Adipocyte (in vitro differentiated cells): ENCODE results near the gene UQCC2.
A peak's percentile ranks its signal among the peaks of the same experiment; 100 is the strongest.

ENCODE experiments used
- DNase-seq: peaks from one replicate; pipeline ENCODE4 v3.0.0-alpha.2; 2015; ENCODE audit warnings: low read depth
- H3K27me3 ChIP-seq: replicated peaks from 2 replicates; pipeline ENCODE4 v1.7.0; 2013; ENCODE audit warnings: mild to moderate bottlenecking, low read length, moderate library complexity; ENCODE audit not compliant: control insufficient read depth, insufficient read depth
- H3K36me3 ChIP-seq: 2 replicates; pipeline ENCODE4 v1.7.0; 2013; ENCODE audit warnings: low read length, mild to moderate bottlenecking, moderate library complexity; ENCODE audit not compliant: control insufficient read depth, insufficient read depth, severe bottlenecking
- H3K4me1 ChIP-seq: 2 replicates; pipeline ENCODE4 v1.7.0; 2013; ENCODE audit warnings: mild to moderate bottlenecking, low read length, moderate library complexity; ENCODE audit not compliant: control insufficient read depth, insufficient read depth
- H3K4me3 ChIP-seq: 2 replicates; pipeline ENCODE4 v1.7.0; 2013; ENCODE audit warnings: mild to moderate bottlenecking, low read length, moderate library complexity
- H3K9ac ChIP-seq: 2 replicates; pipeline ENCODE4 v1.7.0; 2013; ENCODE audit warnings: mild to moderate bottlenecking, low read length, moderate library complexity
- H3K9me3 ChIP-seq: 2 replicates; pipeline ENCODE4 v1.7.0; 2013; ENCODE audit warnings: mild to moderate bottlenecking, low read length, moderate library complexity; ENCODE audit not compliant: control insufficient read depth

UQCC2 gene

DNA sequence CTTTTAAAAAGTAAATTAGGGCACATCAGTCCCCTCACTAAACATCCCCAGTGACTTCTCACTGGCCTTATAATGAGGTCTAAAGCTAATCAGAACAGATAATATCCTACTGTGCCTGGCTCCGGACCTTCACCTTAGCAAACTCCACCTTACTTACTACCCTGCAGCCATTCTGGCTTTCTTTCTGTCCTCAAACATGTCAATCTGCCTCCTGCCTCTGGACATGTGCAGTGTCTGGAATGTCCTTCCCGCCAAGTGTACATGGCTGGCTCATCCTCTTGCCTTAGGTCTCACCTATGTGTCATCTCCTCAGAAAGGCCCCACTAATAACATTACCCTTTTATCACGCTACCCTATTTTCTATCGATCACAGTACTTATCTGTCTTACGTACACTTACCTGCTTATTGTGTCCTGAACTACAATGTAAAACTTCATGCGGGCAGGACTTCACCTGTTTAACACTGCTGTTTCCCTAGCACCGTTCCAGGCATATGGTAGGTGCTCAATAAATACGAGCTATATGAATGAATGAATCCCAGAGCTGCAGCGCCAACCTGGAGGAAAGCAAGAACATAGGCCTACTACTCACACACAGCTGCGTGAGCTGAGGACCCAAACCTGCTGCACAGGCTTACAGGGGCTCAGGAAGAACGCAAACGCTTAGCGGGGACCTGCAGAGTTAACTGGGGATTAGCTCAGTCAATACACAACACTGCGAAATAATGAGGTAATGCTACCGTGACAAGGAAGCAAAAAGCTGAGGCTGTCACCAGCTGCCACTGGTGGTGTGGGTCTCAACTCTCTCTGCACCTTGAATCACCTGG is 991 bp downstream of the UQCC2 start:
- Histone ChIP-seq H3K9ac (peak overlapping the region; percentile 94), H3K9me3 (no peaks in the 10 kb centered on the region), H3K36me3 (peaks cover 5% of the 10 kb centered on the region), H3K4me1 (peaks cover 13% of the 10 kb centered on the region), H3K27me3 (no peaks in the 10 kb centered on the region), H3K4me3 (peak overlapping the region; percentile 84)
- no peak for DNase-seq

DNA sequence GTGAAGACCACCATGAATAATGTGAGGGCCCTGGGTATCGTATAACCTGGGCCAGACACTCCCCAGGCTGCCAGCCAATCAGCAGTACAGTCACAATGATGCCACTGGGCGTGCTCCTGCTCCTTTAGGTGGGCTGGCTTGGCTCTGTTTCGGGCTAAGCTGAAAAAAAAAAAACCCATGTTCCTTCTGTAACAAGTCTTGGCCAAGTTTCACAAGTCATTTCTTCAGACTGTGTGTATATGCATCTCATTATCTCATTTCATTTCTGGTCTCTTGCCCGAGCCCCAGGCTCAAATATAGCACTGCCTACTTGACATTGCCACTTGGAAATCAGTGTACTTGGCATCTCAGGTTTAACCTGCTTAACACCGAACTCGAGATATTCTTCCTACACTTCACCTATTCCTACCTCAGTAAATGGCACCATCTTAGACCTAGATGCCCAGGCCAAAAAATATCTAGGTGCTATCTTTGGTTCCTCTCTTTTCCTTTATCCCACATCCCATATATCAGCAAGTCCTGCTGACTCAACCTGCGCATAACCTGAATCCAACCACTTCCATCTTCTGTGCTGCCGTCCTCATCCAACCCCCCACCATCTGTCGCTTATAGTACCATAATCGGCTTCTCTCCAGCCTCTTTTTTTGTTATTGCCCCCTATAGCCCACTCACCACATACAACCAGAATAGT is 1.8 kb downstream of the UQCC2 start:
- Histone ChIP-seq H3K9ac (no peak overlapping the region), H3K4me3 (no peak overlapping the region), H3K4me1 (peaks cover 13% of the 10 kb centered on the region), H3K9me3 (no peaks in the 10 kb centered on the region), H3K36me3 (peaks cover 5% of the 10 kb centered on the region), H3K27me3 (no peaks in the 10 kb centered on the region)
- no peak for DNase-seq

DNA sequence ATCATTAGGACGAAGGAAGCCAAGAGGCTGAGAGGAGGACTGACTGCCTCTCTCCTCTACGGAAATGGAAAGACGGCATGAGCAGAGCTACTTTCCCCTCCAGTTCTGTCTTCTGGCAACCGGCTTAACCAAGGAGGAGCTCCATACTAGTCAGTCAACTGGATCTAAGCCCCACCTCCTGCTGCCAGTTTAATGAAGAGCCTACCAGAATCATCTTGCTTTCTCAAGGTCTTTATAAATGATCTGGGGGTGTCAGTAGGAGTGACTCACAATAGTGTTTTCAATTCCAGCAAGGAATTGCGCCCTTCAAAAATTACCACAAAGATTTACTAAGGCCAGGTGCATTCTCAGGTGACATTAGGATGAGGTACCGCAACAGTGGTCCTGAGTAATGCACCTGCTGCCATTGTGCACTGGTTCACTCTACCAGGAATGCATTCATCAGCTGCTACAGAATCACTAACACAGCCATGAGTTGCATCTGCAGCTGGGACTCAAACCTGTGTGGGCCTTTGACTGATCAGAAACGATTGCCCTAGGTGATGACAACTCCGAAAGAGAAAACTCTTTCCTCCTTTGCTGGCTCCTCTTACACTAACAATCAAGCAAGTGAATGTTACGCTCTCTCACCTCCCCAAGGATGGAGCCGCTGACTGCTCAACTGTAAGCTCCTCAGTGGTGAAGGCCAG is 2.8 kb downstream of the UQCC2 start:
- DNase-seq, result no peak
- Histone ChIP-seq H3K27me3 (no peaks in the 10 kb centered on the region), H3K4me1 (peaks cover 17% of the 10 kb centered on the region), H3K9ac (no peak overlapping the region), H3K4me3 (no peak overlapping the region), H3K9me3 (no peaks in the 10 kb centered on the region), H3K36me3 (peaks cover 5% of the 10 kb centered on the region)

DNA sequence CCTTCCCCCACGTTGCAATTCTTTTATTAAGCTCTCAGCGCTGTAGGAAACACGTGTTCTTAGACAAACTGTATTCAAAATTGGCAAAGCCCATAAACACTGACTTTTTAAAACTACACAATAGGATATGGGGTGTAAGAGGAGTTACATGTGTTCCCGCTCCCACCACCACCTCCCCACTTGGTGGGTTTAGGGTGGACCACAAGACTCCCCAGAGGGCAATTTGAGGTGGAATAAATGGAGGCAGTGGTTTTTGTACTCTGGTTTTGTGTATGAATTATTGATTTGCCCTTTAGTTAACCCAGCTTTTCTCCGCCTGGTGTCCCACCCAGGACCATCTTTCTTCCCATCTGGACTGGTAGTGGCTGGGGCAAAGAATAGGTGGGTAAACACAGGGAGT is 3.7 kb downstream of the UQCC2 start:
- peaks cover 18% of the 10 kb centered on the region for H3K4me1 ChIP-seq
- H3K9me3 ChIP-seq, result no peaks in the 10 kb centered on the region
- H3K4me3 ChIP-seq, result no peak overlapping the region
- H3K27me3 ChIP-seq, result no peaks in the 10 kb centered on the region
- no peak overlapping the region for H3K9ac ChIP-seq
- H3K36me3 ChIP-seq, result peaks cover 5% of the 10 kb centered on the region
- no peak for DNase-seq

DNA sequence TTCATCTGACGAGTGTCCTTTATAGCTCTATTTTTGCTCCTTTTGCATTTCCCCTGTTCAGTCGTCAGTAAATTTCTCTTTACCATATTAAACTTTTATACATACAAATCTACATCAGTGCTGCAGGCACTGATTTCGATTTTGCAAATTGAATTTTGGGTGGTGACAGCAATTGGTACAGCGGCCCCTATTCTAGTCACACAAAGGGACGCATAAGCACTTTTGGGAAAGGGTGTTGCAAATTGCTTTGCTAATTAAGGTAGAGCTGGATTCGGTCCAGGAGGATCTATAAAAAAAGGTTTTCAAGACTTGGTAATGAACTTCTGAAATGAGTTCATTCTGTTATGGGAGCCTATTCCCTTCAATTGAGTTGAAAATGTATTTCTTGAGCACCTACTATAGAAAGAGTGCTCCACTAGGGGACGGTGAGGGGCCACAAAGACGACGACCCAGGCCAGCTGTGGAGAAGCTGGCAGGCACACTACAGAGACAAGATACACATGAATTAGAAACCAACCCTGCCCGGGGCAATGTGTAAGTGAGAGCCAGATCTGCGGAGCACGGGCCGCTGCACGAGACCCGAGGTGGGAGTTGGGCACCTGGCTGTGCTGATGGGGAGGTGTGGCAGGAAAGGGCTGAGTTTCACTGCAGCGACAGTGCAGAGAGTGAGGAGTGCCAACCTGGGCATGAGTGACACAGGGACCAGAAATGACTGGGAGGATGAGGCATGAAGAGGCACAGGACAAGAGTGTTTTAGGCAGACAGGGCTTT is 5.4 kb downstream of the UQCC2 start:
- Histone ChIP-seq H3K27me3 (no peaks in the 10 kb centered on the region), H3K36me3 (peaks cover 5% of the 10 kb centered on the region), H3K4me1 (peaks cover 19% of the 10 kb centered on the region), H3K9ac (no peak overlapping the region), H3K9me3 (no peaks in the 10 kb centered on the region), H3K4me3 (no peak overlapping the region)
- DNase-seq, result no peak

DNA sequence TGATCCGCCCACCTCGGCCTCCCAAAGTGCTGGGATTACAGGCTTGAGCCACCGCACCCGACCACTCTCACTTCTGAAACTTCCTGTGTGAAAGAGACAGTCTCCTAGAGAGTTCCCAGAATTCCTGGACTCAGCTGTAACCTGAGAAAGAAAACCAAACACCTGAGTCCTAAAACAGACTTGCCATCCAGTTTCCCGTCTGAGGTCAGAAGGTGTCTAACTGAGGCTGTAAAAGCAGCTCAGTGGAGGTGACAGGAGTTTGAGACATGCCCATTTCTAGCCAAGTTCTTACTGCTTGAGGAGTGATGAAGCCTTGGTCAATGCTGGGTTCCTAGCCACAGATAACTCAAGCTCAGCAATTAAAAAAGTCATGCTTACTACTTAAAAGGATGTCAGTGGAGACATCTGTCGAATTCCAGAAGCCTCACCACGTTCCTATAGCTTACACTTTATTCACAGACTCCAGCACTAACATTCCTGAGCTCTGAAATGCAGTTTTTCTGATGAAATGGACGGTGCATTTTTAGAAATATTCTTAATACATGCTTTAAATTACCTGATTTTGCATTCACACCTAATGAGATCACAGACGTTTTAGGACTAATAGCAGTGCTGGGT is 6.1 kb downstream of the UQCC2 start:
- Histone ChIP-seq H3K36me3 (peaks cover 5% of the 10 kb centered on the region), H3K4me1 (peaks cover 12% of the 10 kb centered on the region), H3K9ac (no peak overlapping the region), H3K27me3 (no peaks in the 10 kb centered on the region), H3K9me3 (no peaks in the 10 kb centered on the region), H3K4me3 (no peak overlapping the region)
- no peak for DNase-seq

DNA sequence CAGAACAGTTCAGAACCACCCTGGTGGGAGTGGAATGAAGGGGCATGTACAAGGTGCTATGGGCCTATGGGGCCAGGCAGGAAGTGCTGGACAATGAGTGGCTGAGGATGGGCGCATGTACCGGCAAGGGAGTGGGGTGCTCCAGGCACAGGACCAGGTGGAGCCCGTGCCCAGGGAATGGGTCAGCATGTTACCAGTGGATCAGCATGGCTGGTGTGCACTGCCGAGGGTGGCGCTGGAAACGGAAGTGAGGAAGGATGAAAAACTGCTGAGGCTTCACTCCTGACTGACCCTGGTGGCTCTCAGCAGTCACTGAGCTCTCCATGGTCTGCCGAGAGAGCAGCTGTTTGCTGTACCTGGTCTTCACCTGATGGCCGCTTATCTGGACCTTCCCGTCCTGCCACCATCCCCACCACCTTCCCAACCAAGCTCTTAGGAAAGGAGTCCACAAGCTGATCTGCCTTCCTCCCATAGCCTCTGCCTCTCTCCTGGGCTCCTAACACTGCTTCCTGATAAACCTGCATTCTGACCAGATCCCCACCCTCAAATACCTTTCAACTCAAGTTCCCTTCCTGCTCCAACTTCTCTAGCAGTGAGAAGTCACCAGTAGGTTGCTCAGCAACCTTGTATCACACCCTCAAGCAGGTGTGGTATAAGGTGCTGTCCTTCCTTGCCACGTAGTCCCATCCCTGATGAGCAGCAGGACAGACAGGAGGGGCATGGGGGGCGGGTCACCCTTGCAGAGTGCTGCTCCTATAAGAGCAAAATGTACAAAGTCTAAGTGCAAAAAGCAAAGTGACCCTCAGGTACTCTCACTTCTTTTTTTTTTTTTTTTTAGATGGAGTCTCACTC is 7.1 kb downstream of the UQCC2 start:
- Histone ChIP-seq H3K9ac (no peak overlapping the region), H3K9me3 (no peaks in the 10 kb centered on the region), H3K27me3 (no peaks in the 10 kb centered on the region), H3K36me3 (peaks cover 5% of the 10 kb centered on the region), H3K4me1 (peaks cover 10% of the 10 kb centered on the region), H3K4me3 (no peak overlapping the region)
- DNase-seq, result no peak

DNA sequence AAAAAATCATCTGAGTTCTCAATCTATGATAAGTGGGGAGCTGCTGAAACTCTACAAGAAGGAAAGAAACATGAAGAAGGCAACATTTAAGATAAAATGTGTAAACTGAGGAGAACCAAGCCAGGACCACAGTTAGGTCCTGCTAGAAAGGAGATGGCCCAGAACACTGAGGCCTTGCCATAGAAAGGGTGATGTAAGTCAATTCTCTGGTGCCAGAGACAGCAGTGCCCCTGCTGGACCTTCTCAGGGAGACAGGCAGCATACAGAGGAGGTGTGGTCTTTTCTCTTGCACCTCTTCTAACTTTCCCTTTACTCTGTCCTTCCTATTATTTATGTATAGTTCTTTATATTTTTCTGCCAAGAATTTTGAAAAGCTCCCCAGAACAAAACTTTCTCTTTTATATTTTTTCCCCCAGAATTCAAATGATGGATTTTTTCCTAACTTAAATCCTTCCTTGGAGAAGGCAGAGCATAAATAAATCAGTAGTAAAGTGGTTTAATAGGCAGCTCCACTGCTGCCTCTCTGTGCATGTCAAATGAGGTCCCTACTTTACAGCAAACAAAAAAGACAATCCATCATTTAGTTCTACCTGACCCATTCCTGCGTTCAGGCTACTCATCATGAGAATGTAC is 9.0 kb downstream of the UQCC2 start:
- H3K27me3 ChIP-seq, result no peaks in the 10 kb centered on the region
- H3K9me3 ChIP-seq, result no peaks in the 10 kb centered on the region
- DNase-seq, result peak; percentile 81
- H3K9ac ChIP-seq, result no peak overlapping the region
- H3K4me3 ChIP-seq, result no peak overlapping the region
- H3K4me1 ChIP-seq, result peaks cover 11% of the 10 kb centered on the region
- H3K36me3 ChIP-seq, result peaks cover 10% of the 10 kb centered on the region

DNA sequence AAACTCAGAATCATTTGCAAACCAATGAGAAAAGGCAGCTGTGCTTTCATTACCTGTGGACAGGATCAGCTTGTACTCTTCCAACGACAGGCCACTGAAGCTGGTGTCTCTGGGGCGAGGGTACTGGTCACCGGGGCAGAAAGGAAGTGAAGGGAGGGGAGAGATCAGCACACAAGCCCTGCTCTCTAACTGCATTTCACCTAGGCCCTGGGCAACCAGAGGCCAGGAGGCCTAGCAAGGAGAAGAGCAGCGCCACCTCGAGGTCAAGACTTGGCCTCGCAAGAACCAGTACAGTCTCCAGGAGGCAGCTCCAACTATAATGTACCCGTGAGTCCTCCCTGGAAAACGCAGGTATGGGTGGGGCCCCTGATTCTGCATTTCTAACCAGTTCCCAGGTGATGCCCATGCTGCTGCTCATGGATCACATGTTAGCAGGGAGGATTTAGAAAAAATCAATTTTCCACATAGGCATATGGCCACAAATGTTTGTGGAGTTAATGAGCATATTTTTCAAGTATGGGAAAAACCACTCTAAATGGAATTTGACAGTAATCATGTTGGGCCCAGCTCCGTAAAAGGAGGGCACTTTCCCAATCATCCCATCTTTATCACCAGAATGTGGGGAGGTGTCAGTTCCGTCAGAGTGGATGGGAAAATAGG is 11.0 kb downstream of the UQCC2 start:
- Histone ChIP-seq H3K4me1 (peaks cover 28% of the 10 kb centered on the region), H3K9ac (no peak overlapping the region), H3K27me3 (no peaks in the 10 kb centered on the region), H3K4me3 (no peak overlapping the region), H3K9me3 (no peaks in the 10 kb centered on the region), H3K36me3 (peaks cover 20% of the 10 kb centered on the region)
- peak; percentile 55 for DNase-seq
